SK-N-SH treated with all-trans-retinoic acid at 6 μM for 48 hours (cell line): ENCODE results near the gene FCRL6.

Experiments used
- ARNTL ChIP-seq: fragments of 450-650 bp; formaldehyde crosslinking; IDR thresholded peaks from 2 replicates; pipeline ENCODE4 v1.5.0; 2020; ENCODE audit warnings: low read depth, mild to moderate bottlenecking, moderate library complexity, borderline replicate concordance
- BACH2 ChIP-seq: fragments of 250-450 bp; sonication (Bioruptor Pico); IDR thresholded peaks from 2 replicates; pipeline ENCODE4 v1.9.0; 2021; ENCODE audit warnings: mild to moderate bottlenecking, borderline replicate concordance
- ESRRG ChIP-seq: fragments of 250-450 bp; sonication (Bioruptor Pico); IDR thresholded peaks from 2 replicates; pipeline ENCODE4 v1.6.1; 2021; ENCODE audit warnings: mild to moderate bottlenecking
- OSR1 ChIP-seq: fragments of 250-450 bp; sonication (Bioruptor Pico); IDR thresholded peaks from 2 replicates; pipeline ENCODE4 v1.8.0; 2022; ENCODE audit warnings: moderate library complexity, mild to moderate bottlenecking, inconsistent platforms
- ZC3H10 ChIP-seq: fragments of 250-450 bp; sonication (Bioruptor Pico); IDR thresholded peaks from 2 replicates; pipeline ENCODE4 v1.5.1; 2021; ENCODE audit warnings: mild to moderate bottlenecking, moderate library complexity
- ZFP30 ChIP-seq: fragments of 450-650 bp; formaldehyde crosslinking; IDR thresholded peaks from 2 replicates; pipeline ENCODE4 v1.5.0; 2022; ENCODE audit warnings: mild to moderate bottlenecking, moderate library complexity
- ZNF8 ChIP-seq: fragments of 450-650 bp; formaldehyde crosslinking; IDR thresholded peaks from 2 replicates; pipeline ENCODE4 v1.5.0; 2020; ENCODE audit warnings: mild to moderate bottlenecking, moderate library complexity

GRCh38 chr1:159851407-159851806, 49.2 kb downstream of the FCRL6 start:
- TF ChIP-seq ARNTL (CRISPR knock-in tag) (no peak), ZC3H10 (CRISPR knock-in tag) (no peak), OSR1 (no peak), ZNF8 (CRISPR knock-in tag) (no peak), ZFP30 (CRISPR knock-in tag) (no peak), BACH2 (no peak), ESRRG (no peak)
